Duodenal mucosa (tissue), 2 donors: ENCODE measurements around the gene OR51B2.
"Not testable (repeated sequence)": the region's sequence is repeated elsewhere in the genome, so short reads cannot be mapped to it uniquely, and the experiment has no call there.

Source experiments
- H3K27ac ChIP-seq: one replicate; pipeline ENCODE4 v1.7.0; 2013; ENCODE audit warnings: low read depth, low read length
- H3K27me3 ChIP-seq, 2 donors: one replicate each; pipeline ENCODE4 v1.7.0; 2013; ENCODE audit warnings: low read length in 2 of 2, control low read depth in 1 of 2; ENCODE audit not compliant: insufficient read depth in 2 of 2, control insufficient read depth in 1 of 2
- H3K36me3 ChIP-seq, 2 donors: one replicate each; pipeline ENCODE4 v1.7.0; 2013; ENCODE audit warnings: low read length in 2 of 2, control low read depth in 1 of 2; ENCODE audit not compliant: insufficient read depth in 2 of 2, control insufficient read depth in 1 of 2
- H3K4me1 ChIP-seq, 2 donors: one replicate each; pipeline ENCODE4 v1.7.0; 2013; ENCODE audit warnings: low read length in 2 of 2, control low read depth in 1 of 2; ENCODE audit not compliant: insufficient read depth in 2 of 2, control insufficient read depth in 1 of 2
- H3K4me3 ChIP-seq, 2 donors: one replicate each; pipeline ENCODE4 v1.7.0; 2013; ENCODE audit warnings: low read length in 2 of 2, low read depth in 1 of 2
- H3K9ac ChIP-seq, 2 donors: one replicate each; pipeline ENCODE4 v1.7.0; 2013; ENCODE audit warnings: low read length in 2 of 2, low read depth in 1 of 2
- H3K9me3 ChIP-seq, 2 donors: one replicate each; pipeline ENCODE4 v1.7.0; 2013; ENCODE audit warnings: low read length in 2 of 2, control low read depth in 1 of 2; ENCODE audit not compliant: control insufficient read depth in 1 of 2

The OR51B2 gene, protein sequence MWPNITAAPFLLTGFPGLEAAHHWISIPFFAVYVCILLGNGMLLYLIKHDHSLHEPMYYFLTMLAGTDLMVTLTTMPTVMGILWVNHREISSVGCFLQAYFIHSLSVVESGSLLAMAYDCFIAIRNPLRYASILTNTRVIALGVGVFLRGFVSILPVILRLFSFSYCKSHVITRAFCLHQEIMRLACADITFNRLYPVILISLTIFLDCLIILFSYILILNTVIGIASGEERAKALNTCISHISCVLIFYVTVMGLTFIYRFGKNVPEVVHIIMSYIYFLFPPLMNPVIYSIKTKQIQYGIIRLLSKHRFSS

DNA sequence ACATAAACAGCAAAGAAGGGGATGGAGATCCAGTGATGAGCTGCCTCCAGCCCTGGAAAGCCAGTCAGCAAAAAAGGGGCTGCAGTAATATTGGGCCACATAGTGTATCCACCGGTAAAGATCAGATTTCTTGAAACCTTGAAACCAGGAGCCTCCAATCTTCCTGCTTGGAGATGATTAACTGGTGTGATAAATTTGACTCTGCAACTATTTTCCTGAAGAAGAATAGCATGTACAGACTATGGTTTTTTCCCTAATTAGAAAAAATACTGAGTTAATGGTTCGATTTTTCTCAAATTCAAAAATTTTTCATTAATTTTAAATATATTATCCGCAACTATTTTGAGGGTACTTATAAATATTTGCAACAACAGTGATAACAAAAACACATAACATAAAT lies at the start of gene OR51B2:
Gene OR51B2 (minus strand): TSS at position 101 of the 400 bp plus-strand sequence. CDS start 0 bp downstream, at position 101.
- Histone ChIP-seq H3K27ac (no peak within 1 kb of the TSS), H3K9ac (no peak within 1 kb of the TSS), H3K4me1 (no peaks in the 10 kb centered on the region), H3K9me3 (no peaks in the 10 kb centered on the region), H3K4me3 (no peak within 1 kb of the TSS), H3K36me3 (no peaks in the 10 kb centered on the region), H3K27me3 (no peaks in the 10 kb centered on the region)

DNA sequence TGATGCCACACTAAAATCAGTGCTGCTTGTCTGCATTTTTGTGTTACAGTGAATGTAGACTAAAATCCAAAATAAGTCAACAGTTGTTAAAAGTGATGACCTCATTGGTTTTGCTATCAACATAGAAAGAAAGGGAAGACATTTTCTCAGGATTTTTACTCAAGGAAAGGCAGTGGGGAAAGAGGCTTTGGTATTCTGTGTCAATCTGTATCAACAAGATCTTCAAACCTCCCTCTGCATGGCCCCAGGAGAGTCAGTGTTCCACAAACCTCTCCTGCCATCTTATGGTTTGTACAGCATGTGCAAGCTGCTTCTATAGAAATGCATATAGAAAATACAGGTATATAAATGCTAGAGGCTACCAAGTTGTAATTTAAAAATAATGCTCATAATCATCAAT lies 45.7 kb upstream of the OR51B2 start:
- Histone ChIP-seq H3K36me3 (no peaks in the 10 kb centered on the region), H3K9ac (no peak overlapping the region), H3K4me1 (no peaks in the 10 kb centered on the region), H3K27ac (no peak overlapping the region), H3K9me3 (no peaks in the 10 kb centered on the region), H3K4me3 (no peak overlapping the region), H3K27me3 (no peaks in the 10 kb centered on the region)

DNA sequence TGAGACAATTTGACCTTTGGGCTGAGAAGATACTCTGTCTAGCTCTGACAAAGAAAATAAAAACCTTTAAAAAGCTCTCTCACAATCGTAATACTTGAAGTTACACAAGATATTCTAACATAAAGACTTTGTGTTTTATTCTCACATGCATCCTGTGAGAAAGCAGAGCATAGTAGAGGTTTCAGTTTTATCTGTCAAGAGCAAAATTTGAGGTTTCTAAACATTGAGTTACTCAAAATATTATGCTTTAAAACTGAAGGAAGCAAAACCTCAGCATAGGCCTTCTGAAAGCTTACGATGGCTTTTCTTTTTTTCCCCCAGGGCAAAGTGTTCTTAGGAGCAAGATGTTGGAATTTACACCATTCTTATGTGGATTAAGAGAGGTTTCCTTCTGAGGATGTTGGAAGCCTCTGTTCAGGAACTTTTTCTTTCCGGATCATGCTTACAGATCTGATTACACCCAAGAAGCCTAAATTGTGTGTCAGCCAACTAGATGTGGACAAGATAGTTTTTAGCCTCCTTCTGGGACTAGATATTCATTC lies 44.5 kb upstream of the OR51B2 start:
- Histone ChIP-seq H3K36me3 (no peaks in the 10 kb centered on the region), H3K27ac (no peak overlapping the region), H3K4me1 (no peaks in the 10 kb centered on the region), H3K4me3 (no peak overlapping the region), H3K27me3 (no peaks in the 10 kb centered on the region), H3K9ac (no peak overlapping the region), H3K9me3 (no peaks in the 10 kb centered on the region)

DNA sequence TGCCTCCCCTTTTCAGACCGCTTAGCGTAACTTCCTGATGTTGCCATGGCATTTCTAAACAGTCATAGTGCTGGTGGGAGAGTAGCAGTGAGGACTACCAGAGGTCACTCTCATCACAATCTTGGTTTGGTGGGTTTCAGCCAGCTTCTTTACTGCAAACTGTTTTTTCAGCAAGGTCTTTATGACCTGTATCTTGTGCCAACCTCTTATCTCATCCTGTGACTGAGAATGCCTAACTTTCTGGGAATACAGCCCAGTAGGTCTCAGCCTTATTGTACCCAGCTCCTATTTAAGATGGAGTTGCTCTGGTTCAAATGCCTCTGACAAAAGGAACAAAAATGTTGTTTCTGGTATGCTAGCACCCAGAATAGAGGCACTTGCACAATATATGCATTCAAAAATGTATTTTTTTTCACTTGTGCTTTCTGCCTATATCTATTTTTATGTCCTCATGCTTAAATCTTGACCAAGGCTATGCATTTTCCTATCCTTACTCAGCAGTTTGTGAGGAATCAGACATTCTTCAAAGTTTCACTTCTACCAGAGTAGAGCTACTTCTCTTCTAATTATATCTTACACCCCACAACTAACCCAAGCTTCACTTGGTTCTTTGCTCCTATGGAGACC lies 43.5 kb upstream of the OR51B2 start:
- H3K9ac ChIP-seq: no peak overlapping the region
- no peaks in the 10 kb centered on the region for H3K9me3 ChIP-seq
- H3K27me3 ChIP-seq: no peaks in the 10 kb centered on the region
- no peak overlapping the region for H3K4me3 ChIP-seq
- no peaks in the 10 kb centered on the region for H3K4me1 ChIP-seq
- H3K27ac ChIP-seq: no peak overlapping the region
- H3K36me3 ChIP-seq: no peaks in the 10 kb centered on the region

DNA sequence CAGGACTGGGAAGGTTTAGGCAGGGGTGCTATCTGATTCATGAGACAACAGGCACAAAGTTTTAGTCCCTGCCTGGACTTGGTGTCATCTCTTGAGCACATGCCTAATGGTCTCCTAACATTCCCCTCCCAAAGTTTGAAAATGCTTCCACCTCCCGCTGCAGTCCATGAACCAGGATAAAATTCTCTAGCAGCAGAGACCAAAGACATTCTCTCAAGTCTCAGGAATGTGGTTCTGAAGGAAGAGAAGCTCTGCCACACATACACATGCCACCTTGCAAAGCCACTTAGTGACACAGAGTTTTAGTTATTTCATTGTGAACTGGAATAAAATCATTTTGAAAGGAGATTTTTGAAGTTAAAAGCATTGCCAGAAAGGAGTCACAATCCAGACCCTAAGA lies 42.8 kb upstream of the OR51B2 start:
- H3K27me3 ChIP-seq: no peaks in the 10 kb centered on the region
- H3K4me3 ChIP-seq: no peak overlapping the region
- H3K9ac ChIP-seq: no peak overlapping the region
- H3K27ac ChIP-seq: no peak overlapping the region
- no peaks in the 10 kb centered on the region for H3K4me1 ChIP-seq
- no peaks in the 10 kb centered on the region for H3K36me3 ChIP-seq
- H3K9me3 ChIP-seq: no peaks in the 10 kb centered on the region

DNA sequence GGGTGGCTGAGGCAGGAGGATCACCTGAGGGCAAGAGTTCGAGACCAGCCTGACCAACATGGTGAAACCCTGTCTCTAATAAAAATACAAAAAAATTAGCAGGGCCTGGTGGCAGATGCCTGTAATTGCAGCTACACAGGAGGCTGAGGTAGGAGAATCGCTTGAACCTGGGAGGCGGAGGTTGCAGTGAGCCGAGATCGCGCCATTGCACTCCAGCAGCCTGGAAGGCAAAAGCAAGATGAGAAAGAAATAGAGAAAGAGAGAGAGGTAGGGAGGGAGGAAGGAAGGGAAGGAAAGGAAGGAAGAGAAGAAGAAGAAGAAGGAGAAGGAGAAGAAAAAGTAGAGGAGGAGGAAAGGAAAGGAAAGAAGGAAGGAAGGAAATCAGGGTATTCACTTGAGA lies 42.3 kb upstream of the OR51B2 start:
- H3K27ac ChIP-seq, H3K27me3 ChIP-seq, H3K9ac ChIP-seq, H3K36me3 ChIP-seq, H3K9me3 ChIP-seq, H3K4me1 ChIP-seq, H3K4me3 ChIP-seq: not testable (repeated sequence)

DNA sequence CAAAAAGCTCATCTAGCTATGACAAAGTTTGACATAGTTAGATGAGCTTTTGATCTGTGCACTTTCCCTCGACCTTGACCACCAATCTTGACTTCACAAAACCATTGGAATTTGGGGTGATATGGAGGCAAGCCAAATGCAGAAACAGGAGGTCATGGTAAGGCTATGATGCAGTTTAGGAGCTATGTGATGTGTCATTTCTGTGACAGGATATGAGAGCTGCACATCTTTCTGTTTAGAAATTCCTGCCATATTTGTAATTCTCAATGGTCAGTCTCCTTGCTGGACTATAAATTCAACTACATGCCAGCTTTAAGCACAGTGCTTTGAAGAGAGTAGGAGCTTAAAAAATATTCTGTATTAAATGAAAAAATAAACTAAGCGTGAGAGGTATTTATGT lies 40.1 kb upstream of the OR51B2 start:
- Histone ChIP-seq H3K27ac (no peak overlapping the region), H3K4me3 (no peak overlapping the region), H3K27me3 (no peaks in the 10 kb centered on the region), H3K9me3 (no peaks in the 10 kb centered on the region), H3K4me1 (no peaks in the 10 kb centered on the region), H3K9ac (no peak overlapping the region), H3K36me3 (no peaks in the 10 kb centered on the region)

DNA sequence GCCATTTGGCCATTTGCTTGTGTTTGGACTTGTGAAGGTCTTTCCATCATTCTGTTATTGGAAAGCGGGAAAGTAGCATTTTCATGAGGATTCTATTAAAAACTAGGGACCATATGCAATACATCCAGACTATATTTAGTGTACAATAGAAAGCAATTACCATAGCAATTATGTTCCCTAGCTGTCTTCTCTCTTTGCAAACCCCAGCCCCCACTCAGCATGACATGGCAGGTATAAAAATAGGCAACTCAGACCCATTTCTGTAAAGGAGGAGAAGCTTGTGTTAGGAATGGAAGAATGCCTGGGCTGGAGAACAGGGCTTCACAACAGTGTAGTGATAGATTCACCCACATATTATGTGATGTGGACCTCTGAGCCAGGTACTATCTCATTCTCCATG lies 39.6 kb upstream of the OR51B2 start:
- no peaks in the 10 kb centered on the region for H3K9me3 ChIP-seq
- no peak overlapping the region for H3K9ac ChIP-seq
- H3K4me3 ChIP-seq: no peak overlapping the region
- no peaks in the 10 kb centered on the region for H3K36me3 ChIP-seq
- H3K27me3 ChIP-seq: no peaks in the 10 kb centered on the region
- H3K27ac ChIP-seq: no peak overlapping the region
- no peaks in the 10 kb centered on the region for H3K4me1 ChIP-seq

DNA sequence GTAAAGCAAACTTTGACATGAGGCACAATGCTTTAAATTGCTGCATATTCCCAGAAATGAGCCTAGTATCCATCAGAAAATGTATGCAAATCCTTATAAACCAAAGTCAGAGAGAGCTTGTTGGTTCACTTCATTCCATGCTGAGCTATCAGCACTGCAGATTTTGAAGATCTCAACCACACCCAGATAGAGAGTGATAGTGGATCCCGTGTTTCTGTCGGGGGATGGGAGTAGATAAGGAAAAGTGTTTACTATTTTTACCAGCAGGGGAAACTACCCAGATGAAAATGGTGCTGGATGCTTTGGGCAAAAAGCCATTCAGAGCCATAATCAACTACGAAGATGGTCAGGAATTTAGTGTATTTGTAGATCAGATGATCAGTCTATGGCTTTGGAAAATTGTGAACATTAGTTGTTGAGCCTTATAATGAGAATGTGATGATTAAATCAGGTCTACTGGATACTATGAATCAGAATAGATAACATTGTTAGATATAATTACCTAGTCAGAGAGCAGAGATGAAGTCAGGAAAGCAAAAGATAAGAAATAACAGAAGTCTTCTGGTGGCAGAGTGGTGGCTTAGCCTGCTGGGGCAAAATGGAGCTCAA lies 38.0 kb upstream of the OR51B2 start:
- H3K36me3 ChIP-seq: no peaks in the 10 kb centered on the region
- H3K4me1 ChIP-seq: no peaks in the 10 kb centered on the region
- no peaks in the 10 kb centered on the region for H3K9me3 ChIP-seq
- H3K9ac ChIP-seq: no peak overlapping the region
- H3K4me3 ChIP-seq: no peak overlapping the region
- H3K27me3 ChIP-seq: no peaks in the 10 kb centered on the region
- H3K27ac ChIP-seq: no peak overlapping the region

DNA sequence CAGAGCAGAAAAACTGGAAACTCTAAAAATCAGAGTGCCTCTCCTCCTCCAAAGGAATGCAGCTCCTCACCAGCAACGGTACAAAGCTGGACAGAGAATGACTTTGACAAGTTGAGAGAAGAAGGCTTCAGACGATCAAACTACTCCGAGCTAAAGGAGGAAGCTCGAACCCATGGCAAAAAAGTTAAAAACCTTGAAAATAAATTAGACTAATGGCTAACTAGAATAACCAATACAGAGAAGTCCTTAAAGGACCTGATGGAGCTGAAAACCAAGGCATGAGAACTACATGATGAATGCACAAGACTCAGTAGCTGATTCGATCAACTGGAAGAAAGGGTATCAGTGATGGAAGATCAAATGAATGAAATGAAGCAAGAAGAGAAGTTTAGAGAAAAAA lies 31.9 kb upstream of the OR51B2 start:
- not testable (repeated sequence) for H3K4me3 ChIP-seq, H3K9ac ChIP-seq, H3K9me3 ChIP-seq, H3K27ac ChIP-seq, H3K27me3 ChIP-seq, H3K36me3 ChIP-seq, H3K4me1 ChIP-seq
